SK-N-SH treated with all-trans-retinoic acid at 6 μM for 48 hours (cell line): ENCODE measurements around the gene SLC44A5.

Experiments
- ATAC-seq: fragments of 200-7000 bp; cut with Tn5 transposase; 3 replicates; pipeline ENCODE4 v1.9.1; 2020; ENCODE audit warnings: mild to moderate bottlenecking, moderate library complexity
- ARNTL ChIP-seq: fragments of 450-650 bp; formaldehyde crosslinking; IDR thresholded peaks from 2 replicates; pipeline ENCODE4 v1.5.0; 2020; ENCODE audit warnings: low read depth, mild to moderate bottlenecking, moderate library complexity, borderline replicate concordance
- CSDC2 ChIP-seq: fragments of 250-450 bp; sonication (Bioruptor Pico); IDR thresholded peaks from 2 replicates; pipeline ENCODE4 v1.5.0; 2020; ENCODE audit warnings: mild to moderate bottlenecking, moderate library complexity
- ESRRG ChIP-seq: fragments of 250-450 bp; sonication (Bioruptor Pico); IDR thresholded peaks from 2 replicates; pipeline ENCODE4 v1.6.1; 2021; ENCODE audit warnings: mild to moderate bottlenecking
- GLIS3 ChIP-seq: fragments of 250-450 bp; sonication (Bioruptor Pico); IDR thresholded peaks from 2 replicates; pipeline ENCODE4 v1.5.0; 2020; ENCODE audit warnings: mild to moderate bottlenecking, moderate library complexity
- ISL1 ChIP-seq: fragments of 250-450 bp; sonication (Bioruptor Pico); IDR thresholded peaks from 2 replicates; pipeline ENCODE4 v2.1.2; 2022; ENCODE audit warnings: mild to moderate bottlenecking, moderate library complexity
- OSR1 ChIP-seq: fragments of 250-450 bp; sonication (Bioruptor Pico); IDR thresholded peaks from 2 replicates; pipeline ENCODE4 v1.8.0; 2022; ENCODE audit warnings: moderate library complexity, mild to moderate bottlenecking, inconsistent platforms
- PPARA ChIP-seq: fragments of 250-450 bp; sonication (Bioruptor Pico); IDR thresholded peaks from 2 replicates; pipeline ENCODE4 v1.5.0; 2020; ENCODE audit warnings: mild to moderate bottlenecking, borderline replicate concordance
- RARB ChIP-seq: fragments of 250-450 bp; sonication (Bioruptor Pico); IDR thresholded peaks from 2 replicates; pipeline ENCODE4 v1.8.0; 2021; ENCODE audit warnings: mild to moderate bottlenecking, moderate library complexity
- SNAI2 ChIP-seq: fragments of 250-450 bp; sonication (Bioruptor Pico); IDR thresholded peaks from 2 replicates; pipeline ENCODE4 v1.5.0; 2020; ENCODE audit warnings: mild to moderate bottlenecking, moderate library complexity
- TCF4 ChIP-seq: fragments of 250-450 bp; sonication (Bioruptor Pico); IDR thresholded peaks from 2 replicates; pipeline ENCODE4 v1.8.0; 2021; ENCODE audit warnings: mild to moderate bottlenecking, moderate library complexity, borderline replicate concordance
- TOX ChIP-seq: fragments of 250-450 bp; sonication (Bioruptor Pico); IDR thresholded peaks from 2 replicates; pipeline ENCODE4 v1.8.0; 2021; ENCODE audit warnings: mild to moderate bottlenecking, moderate library complexity, borderline replicate concordance
- ZC3H10 ChIP-seq: fragments of 250-450 bp; sonication (Bioruptor Pico); IDR thresholded peaks from 2 replicates; pipeline ENCODE4 v1.5.1; 2021; ENCODE audit warnings: mild to moderate bottlenecking, moderate library complexity
- ZFP3 ChIP-seq: fragments of 250-450 bp; sonication (Bioruptor Pico); IDR thresholded peaks from 2 replicates; pipeline ENCODE4 v1.5.0; 2020; ENCODE audit warnings: mild to moderate bottlenecking, moderate library complexity
- ZNF565 ChIP-seq: fragments of 450-650 bp; formaldehyde crosslinking; conservative IDR thresholded peaks from 2 replicates; pipeline ENCODE4 v1.5.0; 2020; ENCODE audit warnings: low read depth, mild to moderate bottlenecking, moderate library complexity
- ZNF70 ChIP-seq: fragments of 450-650 bp; formaldehyde crosslinking; IDR thresholded peaks from 2 replicates; pipeline ENCODE4 v1.5.0; 2020; ENCODE audit warnings: mild to moderate bottlenecking, moderate library complexity
- ZNF8 ChIP-seq: fragments of 450-650 bp; formaldehyde crosslinking; IDR thresholded peaks from 2 replicates; pipeline ENCODE4 v1.5.0; 2020; ENCODE audit warnings: mild to moderate bottlenecking, moderate library complexity
- TF ChIP-seq, protein P1 (sequence below): fragments of 250-450 bp; sonication (Bioruptor Pico); IDR thresholded peaks from 2 replicates; pipeline ENCODE4 v1.5.0; 2020; ENCODE audit warnings: mild to moderate bottlenecking, moderate library complexity
- TF ChIP-seq, protein P2 (sequence below): fragments of 250-450 bp; sonication (Bioruptor Pico); IDR thresholded peaks from 2 replicates; pipeline ENCODE4 v1.8.0; 2021; ENCODE audit warnings: low read depth, mild to moderate bottlenecking, moderate library complexity, borderline replicate concordance
- TF ChIP-seq, protein P3 (sequence below): fragments of 250-450 bp; sonication (Bioruptor Pico); IDR thresholded peaks from 2 replicates; pipeline ENCODE4 v1.5.1; 2020; ENCODE audit warnings: low read depth, mild to moderate bottlenecking, moderate library complexity
- TF ChIP-seq, protein P4 (sequence below): fragments of 250-450 bp; sonication (Bioruptor Pico); IDR thresholded peaks from 2 replicates; pipeline ENCODE4 v1.8.0; 2020; ENCODE audit warnings: mild to moderate bottlenecking, moderate library complexity, borderline replicate concordance
- TF ChIP-seq, protein P5 (sequence below): fragments of 250-450 bp; sonication (Bioruptor Pico); IDR thresholded peaks from 2 replicates; pipeline ENCODE4 v1.5.1; 2021; ENCODE audit warnings: mild to moderate bottlenecking, moderate library complexity

SLC44A5 gene

DNA sequence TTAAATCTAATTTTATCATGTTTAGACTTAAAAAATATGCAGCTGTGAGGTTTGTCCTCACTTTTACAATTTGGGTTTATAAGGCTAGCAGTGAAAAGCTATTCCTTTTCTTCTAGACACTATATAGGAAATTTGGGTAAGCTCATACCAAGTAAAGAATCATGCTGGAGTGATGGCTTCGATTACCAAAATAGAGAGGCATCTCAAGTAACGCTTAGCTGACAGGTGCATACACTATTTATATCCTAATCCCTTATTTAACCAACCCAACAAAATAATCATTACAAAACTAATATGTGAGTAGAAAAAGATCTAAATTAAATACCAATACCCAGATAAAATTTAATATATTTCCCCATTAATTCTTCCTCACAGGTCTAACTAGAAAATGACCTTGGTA, 283.5 kb downstream of the SLC44A5 start:
- TF ChIP-seq, protein P1, sequence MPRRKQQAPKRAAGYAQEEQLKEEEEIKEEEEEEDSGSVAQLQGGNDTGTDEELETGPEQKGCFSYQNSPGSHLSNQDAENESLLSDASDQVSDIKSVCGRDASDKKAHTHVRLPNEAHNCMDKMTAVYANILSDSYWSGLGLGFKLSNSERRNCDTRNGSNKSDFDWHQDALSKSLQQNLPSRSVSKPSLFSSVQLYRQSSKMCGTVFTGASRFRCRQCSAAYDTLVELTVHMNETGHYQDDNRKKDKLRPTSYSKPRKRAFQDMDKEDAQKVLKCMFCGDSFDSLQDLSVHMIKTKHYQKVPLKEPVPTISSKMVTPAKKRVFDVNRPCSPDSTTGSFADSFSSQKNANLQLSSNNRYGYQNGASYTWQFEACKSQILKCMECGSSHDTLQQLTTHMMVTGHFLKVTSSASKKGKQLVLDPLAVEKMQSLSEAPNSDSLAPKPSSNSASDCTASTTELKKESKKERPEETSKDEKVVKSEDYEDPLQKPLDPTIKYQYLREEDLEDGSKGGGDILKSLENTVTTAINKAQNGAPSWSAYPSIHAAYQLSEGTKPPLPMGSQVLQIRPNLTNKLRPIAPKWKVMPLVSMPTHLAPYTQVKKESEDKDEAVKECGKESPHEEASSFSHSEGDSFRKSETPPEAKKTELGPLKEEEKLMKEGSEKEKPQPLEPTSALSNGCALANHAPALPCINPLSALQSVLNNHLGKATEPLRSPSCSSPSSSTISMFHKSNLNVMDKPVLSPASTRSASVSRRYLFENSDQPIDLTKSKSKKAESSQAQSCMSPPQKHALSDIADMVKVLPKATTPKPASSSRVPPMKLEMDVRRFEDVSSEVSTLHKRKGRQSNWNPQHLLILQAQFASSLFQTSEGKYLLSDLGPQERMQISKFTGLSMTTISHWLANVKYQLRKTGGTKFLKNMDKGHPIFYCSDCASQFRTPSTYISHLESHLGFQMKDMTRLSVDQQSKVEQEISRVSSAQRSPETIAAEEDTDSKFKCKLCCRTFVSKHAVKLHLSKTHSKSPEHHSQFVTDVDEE (CRISPR knock-in tag): no peak
- TF ChIP-seq ZFP3: no peak
- TF ChIP-seq, protein P2, sequence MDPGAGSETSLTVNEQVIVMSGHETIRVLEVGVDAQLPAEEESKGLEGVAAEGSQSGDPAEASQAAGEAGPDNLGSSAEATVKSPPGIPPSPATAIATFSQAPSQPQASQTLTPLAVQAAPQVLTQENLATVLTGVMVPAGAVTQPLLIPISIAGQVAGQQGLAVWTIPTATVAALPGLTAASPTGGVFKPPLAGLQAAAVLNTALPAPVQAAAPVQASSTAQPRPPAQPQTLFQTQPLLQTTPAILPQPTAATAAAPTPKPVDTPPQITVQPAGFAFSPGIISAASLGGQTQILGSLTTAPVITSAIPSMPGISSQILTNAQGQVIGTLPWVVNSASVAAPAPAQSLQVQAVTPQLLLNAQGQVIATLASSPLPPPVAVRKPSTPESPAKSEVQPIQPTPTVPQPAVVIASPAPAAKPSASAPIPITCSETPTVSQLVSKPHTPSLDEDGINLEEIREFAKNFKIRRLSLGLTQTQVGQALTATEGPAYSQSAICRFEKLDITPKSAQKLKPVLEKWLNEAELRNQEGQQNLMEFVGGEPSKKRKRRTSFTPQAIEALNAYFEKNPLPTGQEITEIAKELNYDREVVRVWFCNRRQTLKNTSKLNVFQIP (CRISPR knock-in tag): no peak
- TF ChIP-seq, protein P3, sequence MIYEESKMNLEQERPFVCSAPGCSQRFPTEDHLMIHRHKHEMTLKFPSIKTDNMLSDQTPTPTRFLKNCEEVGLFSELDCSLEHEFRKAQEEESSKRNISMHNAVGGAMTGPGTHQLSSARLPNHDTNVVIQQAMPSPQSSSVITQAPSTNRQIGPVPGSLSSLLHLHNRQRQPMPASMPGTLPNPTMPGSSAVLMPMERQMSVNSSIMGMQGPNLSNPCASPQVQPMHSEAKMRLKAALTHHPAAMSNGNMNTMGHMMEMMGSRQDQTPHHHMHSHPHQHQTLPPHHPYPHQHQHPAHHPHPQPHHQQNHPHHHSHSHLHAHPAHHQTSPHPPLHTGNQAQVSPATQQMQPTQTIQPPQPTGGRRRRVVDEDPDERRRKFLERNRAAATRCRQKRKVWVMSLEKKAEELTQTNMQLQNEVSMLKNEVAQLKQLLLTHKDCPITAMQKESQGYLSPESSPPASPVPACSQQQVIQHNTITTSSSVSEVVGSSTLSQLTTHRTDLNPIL: no peak
- TF ChIP-seq ISL1: no peak
- no peak for TF ChIP-seq ESRRG
- TF ChIP-seq, protein P4, sequence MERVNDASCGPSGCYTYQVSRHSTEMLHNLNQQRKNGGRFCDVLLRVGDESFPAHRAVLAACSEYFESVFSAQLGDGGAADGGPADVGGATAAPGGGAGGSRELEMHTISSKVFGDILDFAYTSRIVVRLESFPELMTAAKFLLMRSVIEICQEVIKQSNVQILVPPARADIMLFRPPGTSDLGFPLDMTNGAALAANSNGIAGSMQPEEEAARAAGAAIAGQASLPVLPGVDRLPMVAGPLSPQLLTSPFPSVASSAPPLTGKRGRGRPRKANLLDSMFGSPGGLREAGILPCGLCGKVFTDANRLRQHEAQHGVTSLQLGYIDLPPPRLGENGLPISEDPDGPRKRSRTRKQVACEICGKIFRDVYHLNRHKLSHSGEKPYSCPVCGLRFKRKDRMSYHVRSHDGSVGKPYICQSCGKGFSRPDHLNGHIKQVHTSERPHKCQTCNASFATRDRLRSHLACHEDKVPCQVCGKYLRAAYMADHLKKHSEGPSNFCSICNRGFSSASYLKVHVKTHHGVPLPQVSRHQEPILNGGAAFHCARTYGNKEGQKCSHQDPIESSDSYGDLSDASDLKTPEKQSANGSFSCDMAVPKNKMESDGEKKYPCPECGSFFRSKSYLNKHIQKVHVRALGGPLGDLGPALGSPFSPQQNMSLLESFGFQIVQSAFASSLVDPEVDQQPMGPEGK: no peak
- TF ChIP-seq ZNF70: no peak
- TF ChIP-seq ZNF8 (CRISPR knock-in tag): no peak
- TF ChIP-seq SNAI2: no peak
- TF ChIP-seq GLIS3: no peak
- TF ChIP-seq RARB (CRISPR knock-in tag): no peak
- TF ChIP-seq, protein P5, sequence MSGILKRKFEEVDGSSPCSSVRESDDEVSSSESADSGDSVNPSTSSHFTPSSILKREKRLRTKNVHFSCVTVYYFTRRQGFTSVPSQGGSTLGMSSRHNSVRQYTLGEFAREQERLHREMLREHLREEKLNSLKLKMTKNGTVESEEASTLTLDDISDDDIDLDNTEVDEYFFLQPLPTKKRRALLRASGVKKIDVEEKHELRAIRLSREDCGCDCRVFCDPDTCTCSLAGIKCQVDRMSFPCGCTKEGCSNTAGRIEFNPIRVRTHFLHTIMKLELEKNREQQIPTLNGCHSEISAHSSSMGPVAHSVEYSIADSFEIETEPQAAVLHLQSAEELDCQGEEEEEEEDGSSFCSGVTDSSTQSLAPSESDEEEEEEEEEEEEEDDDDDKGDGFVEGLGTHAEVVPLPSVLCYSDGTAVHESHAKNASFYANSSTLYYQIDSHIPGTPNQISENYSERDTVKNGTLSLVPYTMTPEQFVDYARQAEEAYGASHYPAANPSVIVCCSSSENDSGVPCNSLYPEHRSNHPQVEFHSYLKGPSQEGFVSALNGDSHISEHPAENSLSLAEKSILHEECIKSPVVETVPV (CRISPR knock-in tag): no peak
- no peak for TF ChIP-seq TCF4
- TF ChIP-seq ARNTL (CRISPR knock-in tag): no peak
- no peak for TF ChIP-seq TOX
- TF ChIP-seq PPARA (CRISPR knock-in tag): no peak
- no peak for TF ChIP-seq CSDC2 (CRISPR knock-in tag)
- TF ChIP-seq OSR1 (CRISPR knock-in tag): no peak
- TF ChIP-seq ZNF565 (CRISPR knock-in tag): no peak
- TF ChIP-seq, all 23 proteins: peak for 0
- no peak for ATAC-seq

DNA sequence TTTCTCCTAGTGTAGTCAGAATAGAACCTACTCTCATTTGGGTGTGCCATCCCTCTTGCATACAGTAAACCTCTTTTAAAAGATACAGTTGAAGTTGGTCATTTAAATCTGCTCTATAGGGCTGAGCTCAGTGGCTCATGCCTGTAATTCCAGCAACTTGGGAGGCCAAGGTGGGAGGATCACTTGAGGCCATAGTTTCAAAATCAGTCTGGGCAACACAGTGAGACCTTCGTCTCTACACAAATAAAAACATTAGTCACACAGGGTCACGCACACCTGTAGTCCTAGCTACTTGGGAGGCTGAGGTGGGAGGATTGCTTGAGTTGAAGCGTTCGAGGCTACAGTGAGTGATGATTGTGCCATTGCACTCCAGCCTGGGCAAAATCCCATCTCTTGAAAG, 292.9 kb downstream of the SLC44A5 start:
- ATAC-seq: no peak
- TF ChIP-seq, protein P2 (CRISPR knock-in tag): no peak
- TF ChIP-seq ZFP3 (no peak), OSR1 (CRISPR knock-in tag) (no peak), ESRRG (no peak), SNAI2 (no peak), ZC3H10 (CRISPR knock-in tag) (no peak)
- TF ChIP-seq, protein P4: no peak
